ENCODE data around the gene TNKS1BP1. TPM values are rescaled to one million over a fixed set of nuclear protein-coding genes. Genes with fewer than 3 reads are reported as not detected.

The TNKS1BP1 gene
- total RNA-seq, 3 donors from 2014 or later (not counting 1 experiment from before 2014, with no cell fraction given): 4.3 to 9.3 (median 7.5) TPM

GRCh38 chr11:57273448-57274058 is 51.2 kb downstream of the TNKS1BP1 start:
- WGBS (ENCODE audit: insufficient coverage): 90% methylated on average over 4 of the region's 4 CpGs
- ATAC-seq: no peak
- no peak overlapping the region for H3K4me3 Mint-ChIP-seq
- no peaks in the 10 kb centered on the region for H3K36me3 Mint-ChIP-seq
- TF ChIP-seq CTCF (IDR thresholded peaks at IDR 0.05): no peak
- intact Hi-C loops (cut with micrococcal nuclease): no loop called here
- Histone ChIP-seq H3K36me3 (ENCODE audit: control insufficient read depth, insufficient read depth, low read length) (no peaks in the 10 kb centered on the region), H3K4me3 (ENCODE audit: low read length) (no peak overlapping the region), H3K27ac (ENCODE audit: low read length) (no peak overlapping the region), H3K27me3 (ENCODE audit: control insufficient read depth, insufficient read depth, low read length) (no peaks in the 10 kb centered on the region), H3K4me1 (ENCODE audit: control insufficient read depth, insufficient read depth, low read length) (no peaks in the 10 kb centered on the region), H3K9me3 (ENCODE audit: control insufficient read depth, insufficient read depth, low read length) (no peaks in the 10 kb centered on the region)
- no peak overlapping the region for H3K27ac Mint-ChIP-seq
- H3K9me3 Mint-ChIP-seq: no peaks in the 10 kb centered on the region
- H3K4me1 Mint-ChIP-seq: peaks cover 5% of the 10 kb centered on the region in 2 donors
- DNase-seq: no peak
- peaks cover 12 to 16% of the 10 kb centered on the region in 2 donors for H3K27me3 Mint-ChIP-seq (ENCODE audit: low read depth in 2 of 2)

GRCh38 chr11:57269571-57270021 is 55.2 kb downstream of the TNKS1BP1 start:
- Mint-ChIP-seq H3K9me3 (no peaks in the 10 kb centered on the region), H3K4me3 (no peak overlapping the region), H3K27me3 (ENCODE audit: low read depth in 2 of 2) (peaks cover 6% of the 10 kb centered on the region in 2 donors), H3K36me3 (no peaks in the 10 kb centered on the region), H3K27ac (no peak overlapping the region), H3K4me1 (no peaks in the 10 kb centered on the region)
- Histone ChIP-seq H3K9me3 (ENCODE audit: control insufficient read depth, insufficient read depth, low read length) (peaks cover 4% of the 10 kb centered on the region), H3K27me3 (ENCODE audit: control insufficient read depth, insufficient read depth, low read length) (no peaks in the 10 kb centered on the region), H3K4me3 (ENCODE audit: low read length) (no peak overlapping the region), H3K27ac (ENCODE audit: low read length) (no peak overlapping the region), H3K4me1 (ENCODE audit: control insufficient read depth, insufficient read depth, low read length) (no peaks in the 10 kb centered on the region), H3K36me3 (ENCODE audit: control insufficient read depth, insufficient read depth, low read length) (no peaks in the 10 kb centered on the region)
- no peak for DNase-seq
- WGBS (ENCODE audit: insufficient coverage): 29% methylated on average over 3 of the region's 3 CpGs
- intact Hi-C loops (cut with micrococcal nuclease): no loop called here
- TF ChIP-seq CTCF (IDR thresholded peaks at IDR 0.05): no peak
- ATAC-seq: no peak

GRCh38 chr11:57266157-57266556 is 58.6 kb downstream of the TNKS1BP1 start:
- no peak overlapping the region for H3K4me3 ChIP-seq (ENCODE audit: low read length)
- H3K27me3 ChIP-seq (ENCODE audit: control insufficient read depth, insufficient read depth, low read length): no peaks in the 10 kb centered on the region
- H3K9me3 ChIP-seq (ENCODE audit: control insufficient read depth, insufficient read depth, low read length): peaks cover 4% of the 10 kb centered on the region
- no peak for DNase-seq
- ATAC-seq: no peak
- Mint-ChIP-seq H3K27ac (no peak overlapping the region), H3K4me3 (no peak overlapping the region), H3K9me3 (no peaks in the 10 kb centered on the region), H3K4me1 (no peaks in the 10 kb centered on the region), H3K27me3 (ENCODE audit: low read depth in 2 of 2) (peaks cover 8 to 21% of the 10 kb centered on the region in 2 donors), H3K36me3 (no peaks in the 10 kb centered on the region)
- intact Hi-C loops (cut with micrococcal nuclease): no loop called here
- H3K36me3 ChIP-seq (ENCODE audit: control insufficient read depth, insufficient read depth, low read length): no peaks in the 10 kb centered on the region
- H3K4me1 ChIP-seq (ENCODE audit: control insufficient read depth, insufficient read depth, low read length): no peaks in the 10 kb centered on the region
- TF ChIP-seq CTCF (IDR thresholded peaks at IDR 0.05): no peak
- no peak overlapping the region for H3K27ac ChIP-seq (ENCODE audit: low read length)

- H3K27ac Mint-ChIP-seq: no peak overlapping the region
- intact Hi-C loops (cut with micrococcal nuclease): no loop called here
- ATAC-seq: no peak
These were observed 61.4 kb downstream of the TNKS1BP1 start for GRCh38 chr11:57263351-57263750.

More at GRCh38 chr11:57263351-57263750, 61.4 kb downstream of the TNKS1BP1 start:
- WGBS (ENCODE audit: insufficient coverage): 81% methylated on average over 7 of the region's 7 CpGs
- no peak for DNase-seq
- Mint-ChIP-seq H3K27me3 (ENCODE audit: low read depth in 2 of 2) (peaks cover 8 to 19% of the 10 kb centered on the region in 2 donors), H3K4me1 (no peaks in the 10 kb centered on the region), H3K4me3 (no peak overlapping the region), H3K9me3 (no peaks in the 10 kb centered on the region), H3K36me3 (no peaks in the 10 kb centered on the region)
- no peak overlapping the region for H3K4me3 ChIP-seq (ENCODE audit: low read length)
- no peak overlapping the region for H3K27ac ChIP-seq (ENCODE audit: low read length)
- no peak for TF ChIP-seq CTCF (IDR thresholded peaks at IDR 0.05)
- H3K27me3 ChIP-seq (ENCODE audit: control insufficient read depth, insufficient read depth, low read length): no peaks in the 10 kb centered on the region
- H3K4me1 ChIP-seq (ENCODE audit: control insufficient read depth, insufficient read depth, low read length): no peaks in the 10 kb centered on the region
- H3K36me3 ChIP-seq (ENCODE audit: control insufficient read depth, insufficient read depth, low read length): no peaks in the 10 kb centered on the region
- H3K9me3 ChIP-seq (ENCODE audit: control insufficient read depth, insufficient read depth, low read length): peaks cover 4% of the 10 kb centered on the region

All from natural killer cell (primary cell).